HL-60 (cell line): Measurements from ENCODE around the gene SDK1.

Experiments
- DNase-seq, 2 experiments: peaks; one replicate each; pipeline ENCODE4 v3.0.0-alpha.2; 2010 to 2020; ENCODE audit warnings: low read depth in 1 of 2, low spot score in 1 of 2
- H3K27ac ChIP-seq: fragments of 250-450 bp; sonication (Bioruptor Pico); replicated peaks from 2 replicates; pipeline ENCODE4 v1.5.1; 2020; ENCODE audit warnings: mild to moderate bottlenecking, moderate library complexity
- H3K27me3 ChIP-seq: fragments of 250-450 bp; sonication (Bioruptor Pico); 2 replicates; pipeline ENCODE4 v1.5.1; 2021; ENCODE audit warnings: mild to moderate bottlenecking, moderate library complexity; ENCODE audit not compliant: insufficient read depth, poor library complexity, severe bottlenecking
- H3K4me3 ChIP-seq: replicated peaks from 2 replicates; pipeline ENCODE4 v1.5.1; 2011; ENCODE audit warnings: mild to moderate bottlenecking, control low read depth, low read length; ENCODE audit not compliant: insufficient read depth
- GABPA ChIP-seq: IDR thresholded peaks from 2 replicates; pipeline ENCODE4 v1.6.1; 2012; ENCODE audit warnings: low read depth
- POLR2AphosphoS5 ChIP-seq: IDR thresholded peaks from 2 replicates; pipeline ENCODE4 v1.6.1; 2012; ENCODE audit warnings: low read depth
- SPI1 ChIP-seq: IDR thresholded peaks from 2 replicates; pipeline ENCODE4 v1.6.1; 2012; ENCODE audit warnings: low read depth, mild to moderate bottlenecking, borderline replicate concordance
- TF ChIP-seq, protein P1 (sequence below): IDR thresholded peaks from 2 replicates; pipeline ENCODE4 v1.6.1; 2012; ENCODE audit warnings: low read depth; ENCODE audit not compliant: insufficient replicate concordance
- TF ChIP-seq, protein P2 (sequence below): IDR thresholded peaks from one replicate; pipeline ENCODE4 v1.5.1; 2011; ENCODE audit warnings: low read length, control low read depth, inconsistent platforms; ENCODE audit not compliant: insufficient read depth

The SDK1 gene

DNA sequence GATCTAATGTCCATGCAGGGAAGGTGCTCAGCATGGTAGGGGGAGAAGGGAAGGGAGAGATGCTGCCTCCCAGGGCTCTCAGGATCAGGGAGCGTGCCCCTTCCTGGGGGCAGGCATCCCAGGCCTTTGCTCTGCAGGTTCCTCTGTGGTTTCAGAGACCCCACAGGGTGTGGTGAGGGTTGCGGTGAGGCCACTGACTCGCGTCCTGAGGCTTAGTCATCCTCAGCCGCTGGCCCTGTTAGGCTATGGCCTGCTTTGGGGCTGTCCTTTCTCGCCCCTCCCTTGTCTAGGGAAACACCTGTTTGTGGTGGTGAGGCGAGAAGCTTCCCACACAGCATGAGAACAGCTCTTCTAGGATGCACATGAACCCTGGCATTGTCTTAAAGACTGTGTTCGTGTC is 822.8 kb downstream of the SDK1 start:
- TF ChIP-seq POLR2AphosphoS5 (no peak), GABPA (no peak), SPI1 (no peak)
- TF ChIP-seq, protein P1, sequence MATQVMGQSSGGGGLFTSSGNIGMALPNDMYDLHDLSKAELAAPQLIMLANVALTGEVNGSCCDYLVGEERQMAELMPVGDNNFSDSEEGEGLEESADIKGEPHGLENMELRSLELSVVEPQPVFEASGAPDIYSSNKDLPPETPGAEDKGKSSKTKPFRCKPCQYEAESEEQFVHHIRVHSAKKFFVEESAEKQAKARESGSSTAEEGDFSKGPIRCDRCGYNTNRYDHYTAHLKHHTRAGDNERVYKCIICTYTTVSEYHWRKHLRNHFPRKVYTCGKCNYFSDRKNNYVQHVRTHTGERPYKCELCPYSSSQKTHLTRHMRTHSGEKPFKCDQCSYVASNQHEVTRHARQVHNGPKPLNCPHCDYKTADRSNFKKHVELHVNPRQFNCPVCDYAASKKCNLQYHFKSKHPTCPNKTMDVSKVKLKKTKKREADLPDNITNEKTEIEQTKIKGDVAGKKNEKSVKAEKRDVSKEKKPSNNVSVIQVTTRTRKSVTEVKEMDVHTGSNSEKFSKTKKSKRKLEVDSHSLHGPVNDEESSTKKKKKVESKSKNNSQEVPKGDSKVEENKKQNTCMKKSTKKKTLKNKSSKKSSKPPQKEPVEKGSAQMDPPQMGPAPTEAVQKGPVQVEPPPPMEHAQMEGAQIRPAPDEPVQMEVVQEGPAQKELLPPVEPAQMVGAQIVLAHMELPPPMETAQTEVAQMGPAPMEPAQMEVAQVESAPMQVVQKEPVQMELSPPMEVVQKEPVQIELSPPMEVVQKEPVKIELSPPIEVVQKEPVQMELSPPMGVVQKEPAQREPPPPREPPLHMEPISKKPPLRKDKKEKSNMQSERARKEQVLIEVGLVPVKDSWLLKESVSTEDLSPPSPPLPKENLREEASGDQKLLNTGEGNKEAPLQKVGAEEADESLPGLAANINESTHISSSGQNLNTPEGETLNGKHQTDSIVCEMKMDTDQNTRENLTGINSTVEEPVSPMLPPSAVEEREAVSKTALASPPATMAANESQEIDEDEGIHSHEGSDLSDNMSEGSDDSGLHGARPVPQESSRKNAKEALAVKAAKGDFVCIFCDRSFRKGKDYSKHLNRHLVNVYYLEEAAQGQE, result no peak
- TF ChIP-seq, protein P2, sequence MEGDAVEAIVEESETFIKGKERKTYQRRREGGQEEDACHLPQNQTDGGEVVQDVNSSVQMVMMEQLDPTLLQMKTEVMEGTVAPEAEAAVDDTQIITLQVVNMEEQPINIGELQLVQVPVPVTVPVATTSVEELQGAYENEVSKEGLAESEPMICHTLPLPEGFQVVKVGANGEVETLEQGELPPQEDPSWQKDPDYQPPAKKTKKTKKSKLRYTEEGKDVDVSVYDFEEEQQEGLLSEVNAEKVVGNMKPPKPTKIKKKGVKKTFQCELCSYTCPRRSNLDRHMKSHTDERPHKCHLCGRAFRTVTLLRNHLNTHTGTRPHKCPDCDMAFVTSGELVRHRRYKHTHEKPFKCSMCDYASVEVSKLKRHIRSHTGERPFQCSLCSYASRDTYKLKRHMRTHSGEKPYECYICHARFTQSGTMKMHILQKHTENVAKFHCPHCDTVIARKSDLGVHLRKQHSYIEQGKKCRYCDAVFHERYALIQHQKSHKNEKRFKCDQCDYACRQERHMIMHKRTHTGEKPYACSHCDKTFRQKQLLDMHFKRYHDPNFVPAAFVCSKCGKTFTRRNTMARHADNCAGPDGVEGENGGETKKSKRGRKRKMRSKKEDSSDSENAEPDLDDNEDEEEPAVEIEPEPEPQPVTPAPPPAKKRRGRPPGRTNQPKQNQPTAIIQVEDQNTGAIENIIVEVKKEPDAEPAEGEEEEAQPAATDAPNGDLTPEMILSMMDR, result no peak
- H3K4me3 ChIP-seq, result no peak overlapping the region
- DNase-seq, result no peak

DNA sequence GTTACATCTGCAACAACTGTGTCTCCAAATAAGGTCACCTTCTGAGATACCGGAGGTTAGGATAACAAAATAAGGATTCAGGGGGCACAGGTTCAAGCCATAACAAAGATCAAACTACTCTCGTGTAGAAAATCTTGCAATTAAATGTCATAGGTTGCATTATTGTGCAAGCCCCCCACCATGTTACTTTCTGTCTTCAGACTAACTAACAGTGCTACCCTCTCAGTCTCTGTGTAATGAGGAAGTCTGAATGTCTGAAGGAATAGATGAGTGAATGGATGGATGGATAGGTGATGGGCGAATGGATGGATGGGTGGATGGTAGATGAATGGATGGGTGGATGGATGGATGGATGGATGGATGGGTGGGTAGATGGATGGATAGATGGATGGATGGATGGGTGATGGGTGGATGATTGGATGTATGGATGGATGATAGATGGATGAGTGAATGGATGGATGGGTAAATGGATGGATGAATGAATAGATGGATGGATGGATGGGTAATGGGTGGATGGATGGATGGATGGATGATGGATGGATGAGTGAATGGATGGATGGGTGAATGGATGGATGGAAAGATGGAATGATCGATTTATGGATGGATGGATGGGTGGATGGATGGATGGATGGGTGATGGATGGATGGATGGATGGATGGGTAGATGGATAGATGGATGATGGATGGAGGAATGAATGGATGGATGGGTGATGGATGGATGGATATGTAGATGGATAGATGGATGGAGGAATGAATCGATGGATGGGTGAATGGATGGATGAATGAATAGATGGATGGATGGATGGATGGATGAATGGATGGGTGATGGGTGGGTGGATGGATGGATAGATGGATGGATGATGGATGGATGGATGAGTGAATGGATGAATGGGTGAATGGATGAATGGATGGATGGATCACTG is 823.8 kb downstream of the SDK1 start:
- no peaks in the 10 kb centered on the region for H3K27me3 ChIP-seq
- no peak overlapping the region for H3K27ac ChIP-seq
- no peak overlapping the region for H3K4me3 ChIP-seq
- TF ChIP-seq SPI1 (no peak), POLR2AphosphoS5 (no peak), GABPA (no peak)
- TF ChIP-seq, protein P2, result no peak
- TF ChIP-seq, protein P1, result no peak
- no peak for DNase-seq

More for the DNA sequence above, 822.8 kb downstream of the SDK1 start:
- H3K27me3 ChIP-seq, result no peaks in the 10 kb centered on the region
- H3K27ac ChIP-seq, result no peak overlapping the region

DNA sequence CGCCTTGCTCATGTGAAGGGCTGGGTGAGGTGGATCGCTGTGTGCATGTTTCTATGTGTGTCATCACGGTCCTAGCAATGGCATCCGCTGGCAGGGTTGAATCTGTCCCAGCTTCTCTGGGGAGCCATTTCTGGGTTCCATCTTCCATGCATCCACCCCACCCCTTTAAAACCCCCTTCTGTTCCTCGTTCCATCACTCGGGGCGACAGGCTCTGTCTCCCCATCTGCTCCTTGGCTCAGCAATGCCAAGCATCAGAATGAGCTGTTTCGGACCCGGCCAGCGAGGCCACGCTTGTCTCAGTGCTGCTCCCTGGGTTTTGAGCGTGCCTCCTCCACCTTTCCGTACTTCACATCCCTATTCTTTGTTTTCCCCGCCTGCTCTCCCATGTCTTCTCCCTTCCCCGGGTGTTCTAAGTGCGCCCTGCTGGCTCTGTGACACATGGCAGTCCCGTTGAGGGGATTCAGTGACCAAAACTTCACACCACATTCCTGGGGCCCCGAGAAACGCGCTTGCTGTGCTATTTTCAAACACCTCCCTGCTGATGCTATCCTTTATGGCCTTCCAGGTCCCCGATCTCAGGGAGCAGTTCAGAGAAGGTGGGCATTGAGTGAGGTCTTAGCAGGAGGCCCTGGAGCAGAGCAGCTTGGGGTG is 827.0 kb downstream of the SDK1 start:
- no peaks in the 10 kb centered on the region for H3K27me3 ChIP-seq
- H3K27ac ChIP-seq, result no peak overlapping the region
- DNase-seq, result no peak
- TF ChIP-seq SPI1 (no peak), POLR2AphosphoS5 (no peak), GABPA (no peak)
- TF ChIP-seq, protein P1, result no peak
- TF ChIP-seq, protein P2, result no peak
- no peak overlapping the region for H3K4me3 ChIP-seq
